Right lobe of liver (tissue), 6 donors: ENCODE data around the gene KBTBD13. TPM values are rescaled to one million over a fixed set of nuclear protein-coding genes. Genes with fewer than 3 reads are reported as not detected.

Experiments used
- ATAC-seq, 4 donors: fragments of 200-7000 bp; cut with Tn5 transposase; one replicate each; pipeline ENCODE4 v1.9.1; 2020; ENCODE audit warnings: mild to moderate bottlenecking in 4 of 4, moderate library complexity in 4 of 4
- DNase-seq, 3 donors: peaks; one replicate each; pipeline ENCODE4 v3.0.0-alpha.2; 2020
- H3K27ac ChIP-seq, 3 donors: fragments of 200-600 bp; one replicate each; pipeline ENCODE4 v1.8.0; 2022
- H3K27me3 ChIP-seq, 2 donors: fragments of 200-600 bp; one replicate each; pipeline ENCODE4 v1.8.0; 2022
- H3K36me3 ChIP-seq, 4 donors: fragments of 200-600 bp; sonication (generic) in 1 of 4; one replicate each; pipeline versions ENCODE4 v1.5.1 to v1.8.0; 2017 to 2022; ENCODE audit warnings: control low read depth in 1 of 4
- H3K4me1 ChIP-seq, 4 donors: fragments of 200-600 bp; sonication (generic) in 1 of 4; one replicate each; pipeline versions ENCODE4 v1.5.1 to v1.8.0; 2017 to 2022; ENCODE audit warnings: control low read depth in 1 of 4
- H3K4me3 ChIP-seq, 3 donors: fragments of 200-600 bp; one replicate each; pipeline ENCODE4 v1.8.0; 2022
- H3K9me3 ChIP-seq, 4 donors: fragments of 200-600 bp; sonication (generic) in 1 of 4; one replicate each; pipeline versions ENCODE4 v1.5.1 to v1.8.0; 2017 to 2022; ENCODE audit warnings: control low read depth in 1 of 4
- POLR2A ChIP-seq: fragments of 450-650 bp; IDR thresholded peaks from one replicate; pipeline ENCODE4 v1.6.1; 2017; ENCODE audit warnings: antibody characterized with exemption, mild to moderate bottlenecking
- WGBS: methylation state at CpG from one replicate; pipeline ENCODE4 v1.1.6; 2018; ENCODE audit warnings: low coverage, low lambda C conversion rate; ENCODE audit not compliant: insufficient coverage; ENCODE audit errors: missing lambda C conversion rate; 5-methylcytosine and 5-hydroxymethylcytosine counted together
- intact Hi-C, 2 donors: fragments of 100-400 bp; cut with DNase I; formaldehyde crosslinking; loops; one replicate each; pipeline versions ENCODE4 v1.11.2 to v1.14.1; 2022
- total RNA-seq, 6 experiments: library from RNA; depleted of rRNA in 2 of 6; stranded (reverse); fragments of >200 nt in 2 of 6; fragmentation: NEBNext Ultra II Directional in 3 of 6; extraction: Animal tissue kit (Norgen Biotek cat#: 25700) in 3 of 6; gene quantifications; one replicate each; pipeline versions ENCODE4 v1.1.0 to v1.2.4, GENCODE V29; 2016 to 2023
- TF ChIP-seq, protein P1 (sequence below), 4 donors: fragments of 200-600 bp in 3 of 4; fragments of 450-650 bp in 1 of 4; IDR thresholded peaks; one replicate each; pipeline versions ENCODE4 v1.5.1 to v1.8.0; 2016 to 2022; ENCODE audit warnings: antibody characterized with exemption in 4 of 4, mild to moderate bottlenecking in 2 of 4
- donor health status: DM: no; HTN: yes; CAD: no.
- donor health status: DM: no; HTN: no; CAD: no.
- donor health status: DM: no; HTN: no; CAD: no.
- donor health status: DM: no; HTN: yes; CAD: no.
- donor health status: DM: no; HTN: yes; CAD: no.

Gene KBTBD13
- total RNA-seq, 6 experiments from 2014 or later: not detected

DNA sequence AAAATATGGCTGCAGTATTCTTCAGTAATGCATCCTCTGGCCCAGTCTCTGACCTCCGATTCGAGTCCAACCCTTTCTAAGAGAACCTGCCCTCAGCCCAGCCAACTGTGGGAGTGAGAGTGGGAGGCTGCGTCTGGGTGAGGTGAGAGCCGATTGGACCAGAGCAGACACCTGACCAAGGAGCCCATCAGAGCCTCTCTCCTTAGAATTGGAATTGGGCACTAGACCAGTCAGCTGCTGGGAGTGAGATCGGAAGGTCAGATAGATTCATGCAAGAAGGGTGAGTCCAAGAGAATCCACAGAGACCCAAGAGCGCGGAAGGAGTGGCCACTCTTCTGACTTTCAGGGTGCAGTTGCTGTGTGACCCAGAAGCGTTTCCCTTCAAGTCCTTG lies 19.0 kb upstream of the KBTBD13 start:
- Histone ChIP-seq H3K27me3 (no peaks in the 10 kb centered on the region), H3K4me3 (no peak overlapping the region), H3K4me1 (peaks cover 0 to 31% (median 7%) of the 10 kb centered on the region in 4 donors), H3K27ac (no peak overlapping the region), H3K9me3 (no peaks in the 10 kb centered on the region), H3K36me3 (no peaks in the 10 kb centered on the region)
- intact Hi-C loops: no loop called here
- WGBS: 100% methylated on average over 3 of the region's 8 CpGs
- DNase-seq (no peak), ATAC-seq (no peak)
- TF ChIP-seq POLR2A: no peak
- TF ChIP-seq, protein P1, sequence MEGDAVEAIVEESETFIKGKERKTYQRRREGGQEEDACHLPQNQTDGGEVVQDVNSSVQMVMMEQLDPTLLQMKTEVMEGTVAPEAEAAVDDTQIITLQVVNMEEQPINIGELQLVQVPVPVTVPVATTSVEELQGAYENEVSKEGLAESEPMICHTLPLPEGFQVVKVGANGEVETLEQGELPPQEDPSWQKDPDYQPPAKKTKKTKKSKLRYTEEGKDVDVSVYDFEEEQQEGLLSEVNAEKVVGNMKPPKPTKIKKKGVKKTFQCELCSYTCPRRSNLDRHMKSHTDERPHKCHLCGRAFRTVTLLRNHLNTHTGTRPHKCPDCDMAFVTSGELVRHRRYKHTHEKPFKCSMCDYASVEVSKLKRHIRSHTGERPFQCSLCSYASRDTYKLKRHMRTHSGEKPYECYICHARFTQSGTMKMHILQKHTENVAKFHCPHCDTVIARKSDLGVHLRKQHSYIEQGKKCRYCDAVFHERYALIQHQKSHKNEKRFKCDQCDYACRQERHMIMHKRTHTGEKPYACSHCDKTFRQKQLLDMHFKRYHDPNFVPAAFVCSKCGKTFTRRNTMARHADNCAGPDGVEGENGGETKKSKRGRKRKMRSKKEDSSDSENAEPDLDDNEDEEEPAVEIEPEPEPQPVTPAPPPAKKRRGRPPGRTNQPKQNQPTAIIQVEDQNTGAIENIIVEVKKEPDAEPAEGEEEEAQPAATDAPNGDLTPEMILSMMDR (IDR thresholded peaks at IDR 0.05): no peak

DNA sequence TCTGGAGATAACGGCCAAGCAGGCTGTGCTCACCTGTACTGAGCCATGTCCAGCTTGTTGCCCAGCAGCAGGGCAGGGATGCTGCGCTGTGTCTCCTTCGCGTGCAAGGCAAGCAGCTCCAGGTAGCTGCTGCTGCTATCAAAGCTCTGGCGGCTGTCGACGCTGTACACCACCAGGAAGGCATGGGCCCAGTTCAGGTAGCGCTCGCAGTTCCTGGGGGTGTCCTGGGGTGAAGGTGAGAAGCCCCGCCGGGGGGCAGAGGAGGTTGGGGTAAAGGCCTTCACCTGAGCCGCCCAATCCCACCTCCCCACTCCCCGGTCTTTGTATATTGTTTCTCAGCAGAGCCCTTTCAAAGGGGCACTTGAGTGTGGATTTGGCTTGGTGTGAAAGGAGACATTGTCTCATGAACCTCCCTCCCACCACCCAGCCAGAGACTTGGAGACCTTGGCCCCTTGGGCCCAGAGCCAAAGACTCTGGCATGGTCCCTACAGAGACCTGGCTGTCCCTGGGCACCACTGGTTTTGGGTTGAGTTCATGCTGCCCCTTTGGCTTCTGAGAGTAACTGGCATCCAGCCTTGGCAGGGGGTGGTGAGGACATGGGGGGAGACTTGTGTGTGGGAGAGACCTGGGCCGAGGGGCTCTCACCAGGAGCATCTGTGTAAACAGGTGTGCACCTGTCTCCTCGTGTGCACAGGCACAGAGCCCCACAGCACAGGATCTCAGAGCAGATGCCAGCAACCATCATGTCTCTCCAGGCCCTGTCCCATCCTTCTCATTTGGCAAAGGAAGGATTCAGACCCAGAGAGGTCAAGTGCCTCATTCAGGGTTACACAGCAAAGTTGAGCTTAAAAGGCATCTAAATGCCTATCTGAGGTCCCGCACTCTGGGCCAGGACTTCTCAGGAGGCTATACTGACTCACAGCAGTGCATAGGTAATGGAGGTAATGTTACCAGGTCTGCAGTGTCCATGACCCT lies 17.9 kb upstream of the KBTBD13 start:
- DNase-seq: no peak
- no peak overlapping the region for H3K27ac ChIP-seq
- intact Hi-C loops: no loop called here

DNA sequence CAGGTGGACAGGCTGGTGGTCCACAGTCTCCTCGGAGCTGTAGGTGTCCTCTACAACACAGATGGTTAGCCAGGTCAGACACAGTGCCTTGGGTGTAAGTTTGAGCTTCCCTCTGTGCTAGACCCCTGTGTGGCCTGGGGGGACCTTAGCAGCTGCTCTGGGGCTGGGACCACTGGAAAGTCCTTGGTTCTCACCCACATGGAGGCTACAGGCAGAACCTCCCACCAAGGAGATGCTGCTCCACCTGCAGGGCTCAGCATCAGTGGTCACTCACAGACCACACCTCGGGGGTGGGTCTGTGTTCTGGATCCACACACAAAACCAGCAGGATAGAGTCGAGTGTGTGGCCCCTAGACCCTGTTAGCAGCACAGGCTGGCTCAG lies 17.2 kb upstream of the KBTBD13 start:
- no CpG with 5 or more reads among the region's 3 CpGs for WGBS
- no peaks in the 10 kb centered on the region for H3K36me3 ChIP-seq
- DNase-seq: no peak
- H3K4me3 ChIP-seq: no peak overlapping the region
- H3K4me1 ChIP-seq: peaks cover 0 to 30% (median 7%) of the 10 kb centered on the region in 4 donors
- TF ChIP-seq POLR2A: no peak
- TF ChIP-seq, protein P1 (IDR thresholded peaks at IDR 0.05): no peak
- H3K27ac ChIP-seq: no peak overlapping the region
- intact Hi-C loops: no loop called here
- H3K27me3 ChIP-seq: no peaks in the 10 kb centered on the region
- ATAC-seq: no peak
- no peaks in the 10 kb centered on the region for H3K9me3 ChIP-seq

More for the DNA sequence above, 17.9 kb upstream of the KBTBD13 start:
- WGBS: 88% methylated on average over 3 of the region's 16 CpGs
- Histone ChIP-seq H3K36me3 (no peaks in the 10 kb centered on the region), H3K9me3 (no peaks in the 10 kb centered on the region), H3K4me3 (no peak overlapping the region), H3K4me1 (peaks cover 0 to 31% (median 7%) of the 10 kb centered on the region in 4 donors), H3K27me3 (no peaks in the 10 kb centered on the region)
- TF ChIP-seq, protein P1 (IDR thresholded peaks at IDR 0.05): no peak
- no peak for TF ChIP-seq POLR2A
- ATAC-seq: no peak

DNA sequence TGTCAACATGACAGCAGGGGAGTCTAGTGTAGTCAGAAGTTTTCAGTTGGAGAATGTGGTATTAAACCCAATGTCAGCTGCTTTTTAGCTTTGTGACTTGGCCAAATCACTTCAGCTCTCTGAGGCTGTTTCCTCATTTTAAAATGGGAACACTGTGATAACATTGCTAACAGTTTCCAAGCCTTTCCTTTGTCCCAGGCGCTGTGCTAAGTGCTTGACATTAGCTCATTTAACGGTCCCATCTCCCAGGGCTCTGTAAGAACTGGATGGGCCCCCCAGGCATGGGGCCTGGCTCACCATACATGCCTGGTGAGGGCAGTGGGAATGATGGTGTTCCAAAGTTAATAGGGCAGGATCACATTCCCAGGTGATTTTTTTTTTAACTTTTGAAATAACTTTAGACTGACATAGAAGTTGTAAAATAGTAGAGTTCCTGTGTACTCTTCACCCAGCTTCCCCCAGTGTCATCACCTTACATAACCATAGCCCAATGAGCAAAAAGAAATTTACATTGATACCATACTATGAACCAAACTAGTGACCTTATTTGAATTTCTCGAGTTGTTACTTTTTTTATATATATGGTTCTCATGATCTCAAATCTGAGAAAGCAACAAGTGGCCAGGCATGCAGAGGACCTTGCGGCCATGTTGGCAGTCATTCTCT lies 16.5 kb upstream of the KBTBD13 start:
- no peaks in the 10 kb centered on the region for H3K27me3 ChIP-seq
- no peaks in the 10 kb centered on the region for H3K36me3 ChIP-seq
- no peak overlapping the region for H3K4me3 ChIP-seq
- 82% methylated on average over 3 of the region's 4 CpGs for WGBS
- intact Hi-C loops: no loop called here
- peaks cover 0 to 23% (median 7%) of the 10 kb centered on the region in 4 donors for H3K4me1 ChIP-seq
- TF ChIP-seq, protein P1 (IDR thresholded peaks at IDR 0.05): no peak
- TF ChIP-seq POLR2A: no peak
- H3K9me3 ChIP-seq: no peaks in the 10 kb centered on the region
- no peak overlapping the region for H3K27ac ChIP-seq
- ATAC-seq (no peak), DNase-seq (no peak)
